Transverse colon (tissue), 4 donors: ENCODE results near the gene FTSJ1. TPM values are rescaled to one million over a fixed set of nuclear protein-coding genes. Genes with fewer than 3 reads are reported as not detected.

ENCODE experiments used
- DNase-seq: peaks from one replicate; pipeline ENCODE4 v3.0.0-alpha.2; 2019
- H3K27ac ChIP-seq, 4 donors: fragments of 200-600 bp; sonication (generic); 2 replicates each; pipeline ENCODE4 v1.5.1; 2016 to 2018; ENCODE audit warnings: inconsistent platforms in 4 of 4
- H3K27me3 ChIP-seq: fragments of 200-600 bp; sonication (generic); 2 replicates; pipeline ENCODE4 v1.5.1; 2017; ENCODE audit warnings: inconsistent platforms
- H3K36me3 ChIP-seq, 4 donors: fragments of 200-600 bp; sonication (generic); 2 replicates each; pipeline ENCODE4 v1.5.1; 2017 to 2019; ENCODE audit warnings: inconsistent platforms in 4 of 4
- H3K4me1 ChIP-seq, 4 donors: fragments of 200-600 bp; sonication (generic); 2 replicates each; pipeline ENCODE4 v1.5.1; 2017 to 2020; ENCODE audit warnings: inconsistent platforms in 4 of 4
- H3K4me3 ChIP-seq, 4 donors: fragments of 200-600 bp; sonication (generic); 1 replicate in 1 of 4; 2 replicates in 3 of 4; pipeline versions ENCODE4 v1.5.1 to v1.6.1; 2017 to 2019; ENCODE audit warnings: inconsistent platforms in 4 of 4
- H3K9me3 ChIP-seq, 2 donors: fragments of 200-600 bp; sonication (generic); 2 replicates each; pipeline ENCODE4 v1.5.1; 2017 to 2019; ENCODE audit warnings: inconsistent platforms in 2 of 2
- EP300 ChIP-seq: sonication (generic); formaldehyde crosslinking; IDR thresholded peaks from one replicate; pipeline ENCODE4 v1.6.1; 2017; ENCODE audit warnings: antibody characterized with exemption, low read depth
- POLR2A ChIP-seq: fragments of 450-650 bp; IDR thresholded peaks from one replicate; pipeline ENCODE4 v1.6.1; 2016; ENCODE audit warnings: antibody characterized with exemption, mild to moderate bottlenecking, moderate library complexity
- POLR2AphosphoS5 ChIP-seq, 3 donors: sonication (generic); formaldehyde crosslinking; IDR thresholded peaks; one replicate each; pipeline ENCODE4 v1.6.1; 2016; ENCODE audit warnings: antibody characterized with exemption in 3 of 3
- WGBS, 2 donors: methylation state at CpG; one replicate each; pipeline ENCODE4 v1.1.5; 2018; ENCODE audit warnings: low coverage in 1 of 2; 5-methylcytosine and 5-hydroxymethylcytosine counted together
- in situ Hi-C, 4 donors: fragments of 200-750 bp; cut with MboI; loops; one replicate each; pipeline versions ENCODE4 v1.15.0 to v1.15.1; 2017; ENCODE audit warnings: low sequenced_read_pairs in 3 of 4, low pct_ligation_motif_present in 1 of 4, low pct_unique_long_range_greater_than_20kb in 1 of 4
- intact Hi-C: fragments of 100-400 bp; cut with DNase I; formaldehyde crosslinking; loops from one replicate; pipeline ENCODE4 v1.15.1; 2023; ENCODE audit warnings: low total_unique reads
- total RNA-seq, 4 donors: library from RNA; depleted of rRNA; stranded (reverse); fragments of >200 nt; gene quantifications; one replicate each; pipeline ENCODE4 v1.1.0, GENCODE V29; 2016
- TF ChIP-seq, protein P1 (sequence below), 5 experiments: fragments of 200-600 bp in 3 of 5; fragments of 450-650 bp in 2 of 5; sonication (generic) in 3 of 5; IDR thresholded peaks; 1 replicate in 2 of 5; 2 replicates in 3 of 5; pipeline ENCODE4 v1.5.1; 2016 to 2017; ENCODE audit warnings: antibody characterized with exemption in 5 of 5, inconsistent platforms in 3 of 5, mild to moderate bottlenecking in 2 of 5, moderate library complexity in 1 of 5

FTSJ1 gene
- total RNA-seq, 4 donors from 2014 or later, result 15.3 to 33.2 (median 31.1) TPM

DNA sequence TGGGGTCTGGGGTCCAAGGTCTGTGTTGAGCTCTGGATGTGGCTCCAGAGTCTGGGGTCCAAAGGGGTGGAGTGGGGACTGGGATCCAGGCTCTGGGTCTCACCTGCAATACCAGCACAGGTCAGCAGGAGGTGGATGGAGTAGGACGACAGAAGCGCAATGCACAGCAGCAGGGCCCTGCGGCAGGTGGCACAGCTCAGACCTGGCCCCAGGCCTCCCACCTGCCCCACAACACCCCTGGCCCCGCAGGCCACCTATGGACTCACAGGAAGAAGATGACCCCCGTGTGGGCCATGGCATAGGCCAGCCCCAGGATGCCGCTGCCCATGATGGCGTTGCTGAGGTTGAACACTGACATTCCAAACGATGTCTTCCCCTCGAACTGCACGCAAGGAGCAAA, 9.3 kb upstream of the FTSJ1 start:
- Histone ChIP-seq H3K4me1 (peaks cover 0 to 22% (median 4%) of the 10 kb centered on the region in 4 donors), H3K4me3 (no peak overlapping the region), H3K36me3 (no peaks in the 10 kb centered on the region), H3K9me3 (no peaks in the 10 kb centered on the region), H3K27me3 (no peaks in the 10 kb centered on the region), H3K27ac (no peak overlapping the region)
- WGBS, 2 donors, result 87% methylated on average over 9 of the region's 10 CpGs; no CpG with 5 or more reads in 1 of the 2 donors
- no peak for DNase-seq
- intact Hi-C loops, result no loop called here
- TF ChIP-seq, protein P1, sequence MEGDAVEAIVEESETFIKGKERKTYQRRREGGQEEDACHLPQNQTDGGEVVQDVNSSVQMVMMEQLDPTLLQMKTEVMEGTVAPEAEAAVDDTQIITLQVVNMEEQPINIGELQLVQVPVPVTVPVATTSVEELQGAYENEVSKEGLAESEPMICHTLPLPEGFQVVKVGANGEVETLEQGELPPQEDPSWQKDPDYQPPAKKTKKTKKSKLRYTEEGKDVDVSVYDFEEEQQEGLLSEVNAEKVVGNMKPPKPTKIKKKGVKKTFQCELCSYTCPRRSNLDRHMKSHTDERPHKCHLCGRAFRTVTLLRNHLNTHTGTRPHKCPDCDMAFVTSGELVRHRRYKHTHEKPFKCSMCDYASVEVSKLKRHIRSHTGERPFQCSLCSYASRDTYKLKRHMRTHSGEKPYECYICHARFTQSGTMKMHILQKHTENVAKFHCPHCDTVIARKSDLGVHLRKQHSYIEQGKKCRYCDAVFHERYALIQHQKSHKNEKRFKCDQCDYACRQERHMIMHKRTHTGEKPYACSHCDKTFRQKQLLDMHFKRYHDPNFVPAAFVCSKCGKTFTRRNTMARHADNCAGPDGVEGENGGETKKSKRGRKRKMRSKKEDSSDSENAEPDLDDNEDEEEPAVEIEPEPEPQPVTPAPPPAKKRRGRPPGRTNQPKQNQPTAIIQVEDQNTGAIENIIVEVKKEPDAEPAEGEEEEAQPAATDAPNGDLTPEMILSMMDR (IDR thresholded peaks at IDR 0.05), result peak in 1 of 5 experiments; percentile 10
- TF ChIP-seq POLR2AphosphoS5 (IDR thresholded peaks at IDR 0.05), result no peak
- in situ Hi-C loops, result no loop called here

- in situ Hi-C loops, result no loop called here
- intact Hi-C loops, result no loop called here
- no peak overlapping the region for H3K27ac ChIP-seq
- H3K4me1 ChIP-seq, result peaks cover 0 to 22% (median 4%) of the 10 kb centered on the region in 4 donors
- no peak overlapping the region for H3K4me3 ChIP-seq
- no peaks in the 10 kb centered on the region for H3K9me3 ChIP-seq
- H3K36me3 ChIP-seq, result no peaks in the 10 kb centered on the region
- WGBS, 2 donors, result 68 to 83% methylated on average over 1 to 10 of the region's 10 CpGs
- no peak for TF ChIP-seq POLR2AphosphoS5 (IDR thresholded peaks at IDR 0.05)
- TF ChIP-seq POLR2A, result no peak
- TF ChIP-seq, protein P1 (IDR thresholded peaks at IDR 0.05), result no peak
- TF ChIP-seq EP300, result no peak
- DNase-seq, result no peak
- H3K27me3 ChIP-seq, result no peaks in the 10 kb centered on the region
Observed at GRCh38 chrX:48467281-48467761, 8.7 kb upstream of the FTSJ1 start.

DNA sequence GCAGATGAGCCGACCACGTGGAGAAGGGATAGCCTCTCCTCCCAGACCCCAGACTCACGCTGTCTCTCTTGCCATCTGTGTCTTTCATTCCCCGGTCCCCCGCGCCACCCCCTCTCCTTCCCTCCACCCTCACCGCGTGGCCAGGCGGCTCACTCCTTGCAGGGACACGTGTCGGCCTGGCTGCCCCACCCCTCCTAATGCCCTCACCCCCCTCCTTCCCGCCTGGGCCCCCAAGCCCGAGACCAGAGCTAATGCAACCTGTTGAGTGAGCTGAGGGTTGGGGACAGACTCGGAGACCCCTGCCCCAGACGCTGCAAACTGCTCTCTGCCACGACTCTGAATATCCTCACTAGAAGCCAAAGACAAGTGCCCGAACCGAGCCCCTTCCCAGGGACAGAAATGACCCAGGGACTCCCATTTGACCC, 7.7 kb upstream of the FTSJ1 start:
- H3K36me3 ChIP-seq, result no peaks in the 10 kb centered on the region
- no peaks in the 10 kb centered on the region for H3K9me3 ChIP-seq
- intact Hi-C loops (no loop called here), in situ Hi-C loops (no loop called here)
- peak overlapping the region in 3 of 4 donors; percentile 21 to 42 (median 23) for H3K4me3 ChIP-seq
- H3K27me3 ChIP-seq, result no peaks in the 10 kb centered on the region
- 36% methylated on average over 17 of the region's 18 CpGs; no CpG with 5 or more reads in 1 of the 2 donors for WGBS, 2 donors
- TF ChIP-seq, protein P1 (IDR thresholded peaks at IDR 0.05), result no peak
- TF ChIP-seq POLR2A (no peak), POLR2AphosphoS5 (IDR thresholded peaks at IDR 0.05) (no peak), EP300 (no peak)
- H3K4me1 ChIP-seq, result peaks cover 0 to 22% (median 4%) of the 10 kb centered on the region in 4 donors
- H3K27ac ChIP-seq, result peak overlapping the region in 3 of 4 donors; percentile 31 to 35 (median 31)
- peak; percentile 62 for DNase-seq

DNA sequence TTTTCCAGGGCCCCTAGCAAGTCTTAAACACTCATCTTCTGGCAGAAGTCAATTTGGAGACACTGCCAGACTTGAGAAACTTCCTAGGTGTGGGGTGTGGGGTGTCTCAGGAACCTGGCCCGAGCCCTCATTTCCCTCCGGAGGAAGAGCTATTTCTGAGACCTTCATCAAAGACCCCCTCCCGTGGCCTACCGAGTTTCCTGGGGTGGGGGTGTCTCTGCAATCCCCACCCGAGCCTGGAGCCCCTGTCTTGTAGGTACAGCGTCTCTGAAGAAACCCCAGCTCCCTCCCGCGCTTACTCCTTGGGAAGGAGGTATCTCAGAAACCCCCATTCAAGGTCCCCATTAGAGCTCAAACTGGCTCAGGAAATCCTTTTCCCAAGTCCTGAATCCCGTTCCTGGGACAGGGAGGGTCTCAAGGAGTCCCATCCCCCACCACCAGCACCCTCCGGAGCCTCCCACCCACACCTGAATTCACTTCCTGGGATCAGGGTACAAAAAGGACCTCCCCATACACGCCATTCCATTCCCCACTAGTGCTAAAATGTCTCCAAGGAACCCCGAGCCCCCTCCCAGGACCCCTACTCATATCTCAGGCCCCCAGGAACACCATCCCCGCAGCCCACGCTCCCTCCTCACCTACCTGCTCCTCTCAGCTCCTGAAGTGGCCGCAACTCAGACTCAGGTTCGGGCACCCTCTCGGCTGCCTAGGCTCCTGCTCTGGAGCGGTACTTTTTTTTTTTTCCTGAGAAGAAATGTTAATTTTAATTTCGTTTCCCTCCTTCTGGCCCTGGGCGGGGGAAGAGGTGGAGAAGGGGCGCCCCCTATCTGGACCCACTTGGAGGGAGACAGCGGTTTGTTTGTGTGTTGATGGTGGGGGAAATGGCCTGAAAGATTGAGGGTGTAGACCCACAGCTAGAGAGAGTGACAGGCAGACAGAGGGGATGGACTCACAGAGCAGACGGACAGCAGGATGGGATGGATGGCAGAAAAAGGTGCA, 7.0 kb upstream of the FTSJ1 start:
- Histone ChIP-seq H3K27me3 (no peaks in the 10 kb centered on the region), H3K36me3 (no peaks in the 10 kb centered on the region), H3K27ac (peak overlapping the region; percentile 30 to 35 (median 31)), H3K4me3 (peak overlapping the region in 3 of 4 donors; percentile 21 to 42 (median 23)), H3K9me3 (no peaks in the 10 kb centered on the region), H3K4me1 (peaks cover 0 to 22% (median 4%) of the 10 kb centered on the region in 4 donors)
- 49% methylated on average over 23 of the region's 23 CpGs; no CpG with 5 or more reads in 1 of the 2 donors for WGBS, 2 donors
- DNase-seq, result peak; percentile 31
- in situ Hi-C loops, result no loop called here
- intact Hi-C loops, result no loop called here
- TF ChIP-seq, protein P1 (IDR thresholded peaks at IDR 0.05), result no peak
- TF ChIP-seq POLR2AphosphoS5 (IDR thresholded peaks at IDR 0.05), result no peak
- no peak for TF ChIP-seq EP300
- no peak for TF ChIP-seq POLR2A
